ENCODE data around the gene ANO10.
"Not testable (repeated sequence)": the region's sequence is repeated elsewhere in the genome, so short reads cannot be mapped to it uniquely, and the experiment has no call there.

ANO10 gene

DNA sequence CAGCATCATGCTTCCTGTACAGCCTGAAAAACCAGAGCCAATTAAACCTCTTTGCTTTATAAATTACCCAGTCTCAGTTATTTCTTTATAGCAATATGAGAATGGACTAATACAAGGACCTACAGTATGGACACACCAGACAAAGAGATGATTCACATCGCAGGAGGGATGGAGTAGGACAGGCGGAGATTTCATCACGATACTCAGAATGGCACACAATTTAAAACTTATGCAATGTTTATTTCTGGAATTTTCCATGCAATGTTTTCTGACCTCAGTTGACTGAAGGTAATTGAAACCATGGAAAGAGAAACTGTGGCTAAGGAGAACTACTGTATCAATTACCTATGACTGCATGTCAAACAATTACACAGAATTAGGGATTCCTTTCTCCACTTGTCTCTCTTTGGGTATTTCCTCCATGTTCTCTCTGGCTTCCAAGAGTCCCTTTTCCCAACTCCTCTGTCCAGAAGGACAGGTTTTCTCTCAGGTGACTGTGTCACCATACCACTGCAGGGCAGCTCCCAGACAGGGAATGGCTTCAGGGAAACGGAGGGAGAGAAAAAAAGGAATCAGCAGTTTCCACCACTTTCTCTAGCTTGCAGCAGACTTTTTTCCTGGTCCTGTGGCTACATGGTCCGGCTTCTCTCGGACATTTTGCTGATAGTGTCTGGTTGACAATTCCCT lies 3.0 kb upstream of the ANO10 start:
- no peak for DNase-seq

- DNase-seq = no peak
Measured at GRCh38 chr3:43620831-43621655, 768 bp downstream of the ANO10 start.

DNA sequence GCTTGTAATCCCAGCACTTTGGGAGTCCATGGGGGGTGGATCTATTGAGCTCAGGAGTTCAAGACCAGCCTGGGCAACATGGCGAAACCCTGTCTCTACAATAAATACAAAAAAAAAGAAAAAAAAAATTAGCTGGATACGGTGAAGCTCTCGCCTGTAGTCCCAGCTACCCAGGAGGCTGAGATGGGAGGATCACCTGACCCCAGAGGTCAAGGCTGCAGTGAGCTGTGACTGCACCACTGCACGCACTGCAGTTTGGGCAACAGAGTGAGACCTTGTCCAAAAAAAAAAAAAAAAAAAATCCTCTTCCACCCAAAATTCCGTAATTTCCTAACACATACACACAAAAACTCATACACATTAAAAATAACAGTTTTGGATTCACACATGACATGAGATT lies 2.2 kb downstream of the ANO10 start:
- no peak for DNase-seq

DNA sequence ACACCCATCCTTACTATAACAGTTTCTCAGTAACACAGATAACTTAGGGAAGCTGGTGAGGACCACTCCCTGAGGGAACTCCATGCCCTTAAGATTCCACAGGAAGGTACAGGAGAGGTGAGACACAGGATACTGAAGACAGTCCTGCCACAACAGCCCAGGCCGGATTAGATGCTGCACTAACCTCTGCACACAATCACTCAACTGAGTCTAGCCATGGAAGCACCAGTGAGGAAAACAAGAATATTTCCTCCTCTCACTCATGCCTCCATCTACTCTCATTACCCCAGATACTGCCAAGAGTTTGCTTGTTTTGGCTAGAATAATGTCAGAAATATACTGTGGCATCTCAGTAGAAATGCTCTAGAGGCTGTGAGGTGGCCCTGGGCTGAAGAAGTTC lies 3.7 kb downstream of the ANO10 start:
- no peak for DNase-seq

GRCh38 chr3:43616034-43616433 lies 5.8 kb downstream of the ANO10 start:
- DNase-seq = no peak

DNA sequence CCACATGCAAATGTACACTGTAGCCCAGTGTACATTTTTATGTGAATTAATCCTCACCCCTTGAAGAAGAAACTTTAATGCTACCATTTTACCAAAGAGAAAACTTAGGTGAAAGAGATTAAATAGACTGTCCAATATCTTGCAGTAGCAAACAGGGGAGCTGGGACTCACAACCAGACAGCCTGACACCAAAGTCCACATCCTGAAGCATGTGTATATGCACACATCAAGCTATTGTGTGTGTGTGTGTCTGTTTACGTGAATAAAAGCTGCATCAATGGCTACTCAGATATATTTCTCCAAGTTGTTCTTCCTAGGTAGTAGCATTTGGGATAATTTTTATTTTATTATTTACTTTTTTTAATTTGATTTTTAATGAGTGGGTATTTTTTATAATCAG lies 6.7 kb downstream of the ANO10 start:
- DNase-seq = no peak

DNA sequence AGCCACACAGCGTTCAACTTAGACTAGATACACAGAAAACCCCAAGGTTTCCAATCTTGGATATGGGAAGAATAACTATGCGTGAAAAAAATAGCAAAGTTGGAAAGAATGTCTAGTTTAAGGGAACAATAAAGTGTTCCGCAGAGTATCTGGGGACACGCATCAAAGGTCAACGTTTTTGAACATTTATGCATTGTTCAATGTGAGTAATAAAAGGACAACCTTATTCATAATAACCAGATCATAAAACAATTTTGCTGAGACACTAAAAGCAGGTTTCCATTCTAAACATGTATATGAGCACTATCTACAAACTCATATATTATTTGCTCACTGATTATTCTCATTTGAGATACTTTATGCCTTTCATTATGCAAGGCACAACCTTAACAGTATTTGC lies 7.8 kb downstream of the ANO10 start:
- no peak for DNase-seq

- no peak for DNase-seq
Measured at GRCh38 chr3:43612419-43612818, 9.4 kb downstream of the ANO10 start.

GRCh38 chr3:43609406-43609805 lies 12.4 kb downstream of the ANO10 start:
- no peak for DNase-seq

GRCh38 chr3:43608751-43609150 lies 13.1 kb downstream of the ANO10 start:
- DNase-seq = no peak

- DNase-seq = no peak
Measured at GRCh38 chr3:43606284-43606683, 15.5 kb downstream of the ANO10 start.

GRCh38 chr3:43599959-43600358 lies 21.9 kb downstream of the ANO10 start:
- not testable (repeated sequence) for DNase-seq

DNA sequence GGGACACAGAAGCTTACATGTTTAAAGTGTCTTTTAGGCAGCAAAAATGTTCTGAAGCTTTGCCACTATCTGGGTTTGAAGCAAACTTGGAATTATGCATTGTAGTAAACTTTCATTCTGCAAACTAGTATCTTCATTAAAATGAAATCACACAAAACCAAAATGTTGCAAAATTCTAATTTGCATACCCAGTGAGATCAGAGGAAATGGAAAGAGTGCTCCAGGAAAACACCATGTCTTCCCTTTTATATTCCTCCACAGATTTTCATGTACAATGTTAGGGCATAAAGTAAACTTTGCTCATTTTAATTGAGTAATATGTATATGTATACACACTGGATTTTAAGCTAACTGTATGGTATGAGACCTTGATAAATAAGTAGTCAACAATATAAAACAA lies 23.9 kb downstream of the ANO10 start:
- no peak for DNase-seq

GRCh38 chr3:43596178-43596577 lies 25.6 kb downstream of the ANO10 start:
- not testable (repeated sequence) for DNase-seq

DNA sequence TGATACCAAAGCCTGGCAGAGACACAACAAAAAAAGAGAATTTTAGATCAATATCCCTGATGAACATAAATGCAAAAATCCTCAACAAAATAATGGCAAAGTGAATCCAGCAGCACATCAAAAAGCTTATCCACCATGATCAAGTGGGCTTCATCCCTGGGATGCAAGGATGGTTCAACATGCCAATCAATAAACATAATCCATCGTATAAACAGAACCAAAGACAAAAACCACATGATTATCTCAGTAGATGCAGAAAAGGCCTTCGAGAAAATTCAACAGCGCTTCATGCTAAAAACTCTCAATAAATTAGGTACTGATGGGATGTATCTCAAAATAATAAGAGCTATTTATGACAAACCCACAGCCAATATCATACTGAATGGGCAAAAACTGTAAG lies 26.5 kb downstream of the ANO10 start:
- not testable (repeated sequence) for DNase-seq

- DNase-seq = not testable (repeated sequence)
Measured at GRCh38 chr3:43593588-43593987, 28.2 kb downstream of the ANO10 start.

DNA sequence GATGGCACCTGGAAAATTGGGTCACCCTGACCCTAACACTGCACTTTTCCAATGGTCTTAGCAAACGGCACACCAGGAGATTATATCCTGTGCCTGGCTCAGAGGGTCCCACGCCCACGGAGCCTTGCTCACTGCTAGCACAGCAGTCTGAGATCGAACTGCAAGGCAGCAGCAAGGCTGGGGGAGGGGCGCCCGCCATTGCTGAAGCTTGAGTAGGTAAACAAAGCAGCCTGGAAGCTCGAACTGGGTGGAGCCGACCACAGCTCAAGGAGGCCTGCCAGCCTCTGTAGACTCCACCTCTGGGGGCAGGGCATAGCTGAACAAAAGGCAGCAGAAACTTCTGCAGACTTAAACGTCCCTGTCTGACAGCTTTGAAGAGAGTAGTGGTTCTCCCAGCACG lies 29.9 kb downstream of the ANO10 start:
- DNase-seq = not testable (repeated sequence)

GRCh38 chr3:43587303-43587702 lies 34.5 kb downstream of the ANO10 start:
- no peak for DNase-seq

DNA sequence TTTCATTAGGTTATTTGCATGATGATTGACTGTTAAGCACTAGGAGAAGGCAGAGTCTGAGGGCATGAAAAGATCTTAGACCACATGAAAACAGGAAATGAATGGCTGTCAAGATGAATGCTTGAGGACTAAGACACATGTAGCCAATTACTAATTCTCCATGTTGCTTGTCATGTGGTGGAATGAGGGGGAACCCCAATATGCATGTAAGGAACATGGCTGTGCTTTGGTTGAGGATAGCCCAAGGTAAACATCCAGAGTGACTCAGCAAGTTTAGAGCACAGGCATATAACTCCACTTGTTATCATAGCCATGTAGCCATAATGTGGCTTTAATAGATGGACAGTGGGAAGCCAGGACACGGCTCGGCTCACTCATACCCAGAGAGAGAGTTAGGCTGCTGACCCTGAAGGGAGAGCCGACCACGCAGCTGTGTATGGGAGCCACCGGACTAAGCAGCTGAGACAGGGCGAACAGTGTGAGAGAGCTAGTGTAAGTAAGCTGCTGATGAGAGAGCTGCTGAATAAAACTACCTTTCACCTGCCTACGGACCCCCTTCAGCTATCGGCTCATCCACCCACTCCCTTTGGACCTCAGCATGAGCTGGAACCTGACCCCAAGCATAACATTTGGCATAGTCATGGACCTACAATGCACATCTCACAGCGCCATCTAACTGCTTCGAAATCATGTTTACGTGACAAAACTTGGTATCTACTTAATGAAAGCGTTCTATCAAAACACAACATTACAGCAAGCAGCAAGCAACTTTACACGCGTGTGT lies 37.6 kb downstream of the ANO10 start:
- DNase-seq = no peak

GRCh38 chr3:43583481-43583880 lies 38.3 kb downstream of the ANO10 start:
- DNase-seq = no peak

DNA sequence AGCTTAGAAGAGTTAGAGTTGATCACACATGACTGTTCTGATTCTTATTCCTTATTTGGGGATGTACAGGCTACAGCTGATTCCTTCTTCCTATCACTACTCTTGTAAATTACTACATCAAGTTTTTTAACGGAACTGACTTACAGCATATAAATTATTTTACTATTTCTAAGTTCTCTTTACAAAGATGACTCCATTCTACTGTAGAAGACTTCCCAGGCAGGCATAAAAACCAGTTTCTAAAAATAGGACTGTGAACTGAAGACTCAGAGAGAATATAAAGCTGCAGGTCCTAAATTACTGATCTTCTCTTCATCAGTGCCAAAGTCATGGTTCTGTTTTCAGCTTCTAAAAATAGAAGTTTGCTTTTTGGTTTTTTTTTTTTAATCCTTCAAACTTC lies 38.9 kb downstream of the ANO10 start:
- no peak for DNase-seq

- no peak for DNase-seq
Measured at GRCh38 chr3:43581343-43581742, 40.5 kb downstream of the ANO10 start.

DNA sequence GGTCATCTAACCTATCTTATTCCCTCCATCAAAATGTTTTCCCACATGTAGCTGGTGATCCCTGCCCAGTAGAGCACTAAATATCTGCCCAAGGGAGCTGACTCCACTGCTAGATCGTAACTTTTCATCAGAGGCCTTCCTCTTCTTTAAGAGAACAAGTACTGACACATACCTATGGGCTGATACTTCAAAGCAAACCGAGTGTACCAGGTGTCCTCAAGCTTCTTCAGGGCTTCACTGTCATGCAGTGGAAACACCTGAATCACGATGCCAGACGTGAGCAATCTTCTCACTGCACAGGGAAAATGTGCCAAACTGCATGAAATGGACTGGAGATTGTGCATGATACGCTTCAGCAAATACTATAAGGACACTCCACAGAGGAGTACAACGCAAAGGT lies 41.6 kb downstream of the ANO10 start:
- no peak for DNase-seq

GRCh38 chr3:43573576-43573975 lies 48.2 kb downstream of the ANO10 start:
- no peak for DNase-seq
